GM21825 (cell line): ENCODE measurements around the gene LAMB1.
"Not testable (repeated sequence)": the region's sequence is repeated elsewhere in the genome, so short reads cannot be mapped to it uniquely, and the experiment has no call there.

Experiments
- ATAC-seq: cut with Tn5 transposase; IDR thresholded peaks from one replicate; pipeline ENCODE4 v1.9.1; 2021; ENCODE audit warnings: mild to moderate bottlenecking, moderate library complexity; ENCODE audit not compliant: unreplicated experiment

The LAMB1 gene

GRCh38 chr7:108002726-108003598 lies at the start of gene LAMB1:
LAMB1 (minus strand) TSS chr7:108003161; CDS start chr7:108002885, 276 bp downstream.
- no peak for ATAC-seq

- no peak for ATAC-seq
Observed at GRCh38 chr7:108051454-108051853, 48.5 kb upstream of the LAMB1 start.

GRCh38 chr7:108049962-108050361 lies 47.0 kb upstream of the LAMB1 start:
- ATAC-seq = peak; percentile 72

- no peak for ATAC-seq
Observed at GRCh38 chr7:108048422-108048821, 45.5 kb upstream of the LAMB1 start.

- ATAC-seq = no peak
Observed at GRCh38 chr7:108046952-108047506, 44.1 kb upstream of the LAMB1 start.

GRCh38 chr7:108045669-108046068 lies 42.7 kb upstream of the LAMB1 start:
- no peak for ATAC-seq

- ATAC-seq = no peak
Observed at GRCh38 chr7:108045154-108045553, 42.2 kb upstream of the LAMB1 start.

- no peak for ATAC-seq
Observed at GRCh38 chr7:108044345-108044744, 41.4 kb upstream of the LAMB1 start.

GRCh38 chr7:108038986-108039385 lies 36.0 kb upstream of the LAMB1 start:
- ATAC-seq = no peak

- ATAC-seq = no peak
Observed at GRCh38 chr7:108037741-108038140, 34.8 kb upstream of the LAMB1 start.

GRCh38 chr7:108037140-108037539 lies 34.2 kb upstream of the LAMB1 start:
- ATAC-seq = no peak

- ATAC-seq = no peak
Observed at GRCh38 chr7:108034586-108034985, 31.6 kb upstream of the LAMB1 start.

- ATAC-seq = no peak
Observed at GRCh38 chr7:108033776-108034497, 31.0 kb upstream of the LAMB1 start.

GRCh38 chr7:108033309-108033708 lies 30.3 kb upstream of the LAMB1 start:
- not testable (repeated sequence) for ATAC-seq

GRCh38 chr7:108030516-108030915 lies 27.6 kb upstream of the LAMB1 start:
- ATAC-seq = no peak

- ATAC-seq = no peak
Observed at GRCh38 chr7:108029034-108029433, 26.1 kb upstream of the LAMB1 start.

- ATAC-seq = no peak
Observed at GRCh38 chr7:108028111-108028510, 25.1 kb upstream of the LAMB1 start.

GRCh38 chr7:108027239-108027638 lies 24.3 kb upstream of the LAMB1 start:
- ATAC-seq = no peak

GRCh38 chr7:108026647-108027046 lies 23.7 kb upstream of the LAMB1 start:
- no peak for ATAC-seq

- ATAC-seq = no peak
Observed at GRCh38 chr7:108026116-108026515, 23.2 kb upstream of the LAMB1 start.

GRCh38 chr7:108024538-108024937 lies 21.6 kb upstream of the LAMB1 start:
- no peak for ATAC-seq

GRCh38 chr7:108020585-108020984 lies 17.6 kb upstream of the LAMB1 start:
- ATAC-seq = no peak
